Transverse colon (tissue), 4 donors: ENCODE data around the gene PRKG1. TPM values are rescaled to one million over a fixed set of nuclear protein-coding genes. Genes with fewer than 3 reads are reported as not detected.

Experiments used
- DNase-seq: peaks from one replicate; pipeline ENCODE4 v3.0.0-alpha.2; 2019
- H3K27ac ChIP-seq, 4 donors: fragments of 200-600 bp; sonication (generic); 2 replicates each; pipeline ENCODE4 v1.5.1; 2016 to 2018; ENCODE audit warnings: inconsistent platforms in 4 of 4
- H3K27me3 ChIP-seq: fragments of 200-600 bp; sonication (generic); 2 replicates; pipeline ENCODE4 v1.5.1; 2017; ENCODE audit warnings: inconsistent platforms
- H3K36me3 ChIP-seq, 4 donors: fragments of 200-600 bp; sonication (generic); 2 replicates each; pipeline ENCODE4 v1.5.1; 2017 to 2019; ENCODE audit warnings: inconsistent platforms in 4 of 4
- H3K4me1 ChIP-seq, 4 donors: fragments of 200-600 bp; sonication (generic); 2 replicates each; pipeline ENCODE4 v1.5.1; 2017 to 2020; ENCODE audit warnings: inconsistent platforms in 4 of 4
- H3K4me3 ChIP-seq, 4 donors: fragments of 200-600 bp; sonication (generic); 1 replicate in 1 of 4; 2 replicates in 3 of 4; pipeline versions ENCODE4 v1.5.1 to v1.6.1; 2017 to 2019; ENCODE audit warnings: inconsistent platforms in 4 of 4
- H3K9me3 ChIP-seq, 2 donors: fragments of 200-600 bp; sonication (generic); 2 replicates each; pipeline ENCODE4 v1.5.1; 2017 to 2019; ENCODE audit warnings: inconsistent platforms in 2 of 2
- CTCF ChIP-seq, 5 experiments: fragments of 200-600 bp in 3 of 5; fragments of 450-650 bp in 2 of 5; sonication (generic) in 3 of 5; IDR thresholded peaks; 1 replicate in 2 of 5; 2 replicates in 3 of 5; pipeline ENCODE4 v1.5.1; 2016 to 2017; ENCODE audit warnings: antibody characterized with exemption in 5 of 5, inconsistent platforms in 3 of 5, mild to moderate bottlenecking in 2 of 5, moderate library complexity in 1 of 5
- EP300 ChIP-seq: sonication (generic); formaldehyde crosslinking; IDR thresholded peaks from one replicate; pipeline ENCODE4 v1.6.1; 2017; ENCODE audit warnings: antibody characterized with exemption, low read depth
- POLR2A ChIP-seq: fragments of 450-650 bp; IDR thresholded peaks from one replicate; pipeline ENCODE4 v1.6.1; 2016; ENCODE audit warnings: antibody characterized with exemption, mild to moderate bottlenecking, moderate library complexity
- POLR2AphosphoS5 ChIP-seq, 3 donors: sonication (generic); formaldehyde crosslinking; IDR thresholded peaks; one replicate each; pipeline ENCODE4 v1.6.1; 2016; ENCODE audit warnings: antibody characterized with exemption in 3 of 3
- WGBS, 2 donors: methylation state at CpG; one replicate each; pipeline ENCODE4 v1.1.5; 2018; ENCODE audit warnings: low coverage in 1 of 2; 5-methylcytosine and 5-hydroxymethylcytosine counted together
- in situ Hi-C, 4 donors: fragments of 200-750 bp; cut with MboI; loops; one replicate each; pipeline versions ENCODE4 v1.15.0 to v1.15.1; 2017; ENCODE audit warnings: low sequenced_read_pairs in 3 of 4, low pct_ligation_motif_present in 1 of 4, low pct_unique_long_range_greater_than_20kb in 1 of 4
- intact Hi-C: fragments of 100-400 bp; cut with DNase I; formaldehyde crosslinking; loops from one replicate; pipeline ENCODE4 v1.15.1; 2023; ENCODE audit warnings: low total_unique reads
- total RNA-seq, 4 donors: library from RNA; depleted of rRNA; stranded (reverse); fragments of >200 nt; gene quantifications; one replicate each; pipeline ENCODE4 v1.1.0, GENCODE V29; 2016

PRKG1 gene
- total RNA-seq, 4 donors from 2014 or later, result 17.6 to 30.6 (median 26.9) TPM

GRCh38 chr10:51485668-51486067 is 411.4 kb downstream of the PRKG1 start:
- intact Hi-C loops, result no loop called here
- H3K27me3 ChIP-seq, result no peaks in the 10 kb centered on the region
- DNase-seq, result no peak
- H3K36me3 ChIP-seq, result no peaks in the 10 kb centered on the region
- 89 to 100% methylated on average over 5 of the region's 5 CpGs for WGBS, 2 donors
- no peak overlapping the region for H3K4me3 ChIP-seq
- H3K4me1 ChIP-seq, result peaks cover 5 to 19% (median 14%) of the 10 kb centered on the region in 4 donors
- in situ Hi-C loops, result no loop called here
- no peak overlapping the region for H3K27ac ChIP-seq
- TF ChIP-seq CTCF (IDR thresholded peaks at IDR 0.05), result no peak
- no peak for TF ChIP-seq POLR2A
- no peak for TF ChIP-seq POLR2AphosphoS5 (IDR thresholded peaks at IDR 0.05)
- H3K9me3 ChIP-seq, result no peaks in the 10 kb centered on the region

GRCh38 chr10:51487576-51487975 is 413.3 kb downstream of the PRKG1 start:
- TF ChIP-seq POLR2A, result no peak
- no peak for TF ChIP-seq CTCF (IDR thresholded peaks at IDR 0.05)
- TF ChIP-seq EP300, result no peak
- no peak for TF ChIP-seq POLR2AphosphoS5 (IDR thresholded peaks at IDR 0.05)
- in situ Hi-C loops, result no loop called here
- Histone ChIP-seq H3K27me3 (no peaks in the 10 kb centered on the region), H3K4me1 (peaks cover 5 to 19% (median 14%) of the 10 kb centered on the region in 4 donors), H3K27ac (no peak overlapping the region), H3K36me3 (no peaks in the 10 kb centered on the region), H3K4me3 (no peak overlapping the region), H3K9me3 (no peaks in the 10 kb centered on the region)
- DNase-seq, result no peak
- 58 to 71% methylated on average over 5 of the region's 5 CpGs for WGBS, 2 donors
- intact Hi-C loops, result no loop called here

GRCh38 chr10:51488766-51489408 is 414.6 kb downstream of the PRKG1 start:
- Histone ChIP-seq H3K27ac (no peak overlapping the region), H3K27me3 (no peaks in the 10 kb centered on the region), H3K9me3 (no peaks in the 10 kb centered on the region), H3K36me3 (no peaks in the 10 kb centered on the region), H3K4me3 (no peak overlapping the region), H3K4me1 (peaks cover 5 to 19% (median 14%) of the 10 kb centered on the region in 4 donors)
- TF ChIP-seq POLR2A, result no peak
- TF ChIP-seq POLR2AphosphoS5 (IDR thresholded peaks at IDR 0.05), result no peak
- no peak for TF ChIP-seq CTCF (IDR thresholded peaks at IDR 0.05)
- no peak for TF ChIP-seq EP300
- no peak for DNase-seq
- in situ Hi-C loops, result no loop called here
- intact Hi-C loops, result no loop called here
- 35 to 46% methylated on average over 5 of the region's 5 CpGs for WGBS, 2 donors

- Histone ChIP-seq H3K4me1 (no peaks in the 10 kb centered on the region), H3K36me3 (no peaks in the 10 kb centered on the region), H3K4me3 (no peak overlapping the region), H3K27me3 (no peaks in the 10 kb centered on the region), H3K27ac (no peak overlapping the region), H3K9me3 (no peaks in the 10 kb centered on the region)
- in situ Hi-C loops (no loop called here), intact Hi-C loops (no loop called here)
- TF ChIP-seq EP300 (no peak), POLR2A (no peak)
- DNase-seq, result no peak
- WGBS, 2 donors, result 83 to 92% methylated on average over 2 of the region's 2 CpGs
Observed at GRCh38 chr10:51498424-51498823, 424.1 kb downstream of the PRKG1 start.

- 85 to 86% methylated on average over 1 of the region's 1 CpG for WGBS, 2 donors
- Histone ChIP-seq H3K27ac (no peak overlapping the region), H3K27me3 (no peaks in the 10 kb centered on the region), H3K4me3 (no peak overlapping the region), H3K36me3 (no peaks in the 10 kb centered on the region), H3K4me1 (no peaks in the 10 kb centered on the region), H3K9me3 (no peaks in the 10 kb centered on the region)
- no peak for DNase-seq
- TF ChIP-seq POLR2A, result no peak
- no peak for TF ChIP-seq EP300
- no peak for TF ChIP-seq CTCF (IDR thresholded peaks at IDR 0.05)
- TF ChIP-seq POLR2AphosphoS5 (IDR thresholded peaks at IDR 0.05), result no peak
- in situ Hi-C loops, result no loop called here
- intact Hi-C loops, result no loop called here
Observed at GRCh38 chr10:51501396-51501795, 427.1 kb downstream of the PRKG1 start.
